Suprapubic skin (tissue), 4 donors: ENCODE data around the gene KCTD11.

Experiments used
- CTCF ChIP-seq, 2 donors: fragments of 200-600 bp in 1 of 2; fragments of 450-650 bp in 1 of 2; sonication (generic) in 1 of 2; IDR thresholded peaks; one replicate each; pipeline ENCODE4 v1.5.1; 2016 to 2019; ENCODE audit warnings: antibody characterized with exemption in 2 of 2, mild to moderate bottlenecking in 1 of 2, moderate library complexity in 1 of 2
- EP300 ChIP-seq: sonication (generic); formaldehyde crosslinking; IDR thresholded peaks from one replicate; pipeline ENCODE4 v1.6.1; 2017; ENCODE audit warnings: antibody characterized with exemption
- POLR2A ChIP-seq, 2 donors: fragments of 450-650 bp; IDR thresholded peaks; one replicate each; pipeline ENCODE4 v1.6.1; 2017; ENCODE audit warnings: antibody characterized with exemption in 2 of 2, mild to moderate bottlenecking in 2 of 2, moderate library complexity in 2 of 2
- POLR2AphosphoS5 ChIP-seq, 3 donors: sonication (generic); formaldehyde crosslinking; IDR thresholded peaks; one replicate each; pipeline ENCODE4 v1.6.1; 2017; ENCODE audit warnings: antibody characterized with exemption in 3 of 3

- TF ChIP-seq POLR2AphosphoS5 (IDR thresholded peaks at IDR 0.05) (peak in 1 of 3 donors; percentile 6), CTCF (IDR thresholded peaks at IDR 0.05) (no peak), POLR2A (IDR thresholded peaks at IDR 0.05) (no peak), EP300 (no peak)
These were observed 36.3 kb upstream of the KCTD11 start for GRCh38 chr17:7315570-7316235.
